ENCODE data around the gene EPPIN. TPM values are rescaled to one million over a fixed set of nuclear protein-coding genes. Genes with fewer than 3 reads are reported as not detected.

The EPPIN gene
- total and polyA plus RNA-seq, 2 of the 8 experiments (the other 6 are each of a cell fraction or from before 2014, with no cell fraction given) = 0.06 TPM; not detected in 1

GRCh38 chr20:45593498-45593897 is 46.3 kb upstream of the EPPIN start:
- CTCF ChIA-PET (ENCODE audit: partially characterized antibody) = interaction anchor here (0.6 to 4.8 kb wide), 10 partner anchors 22 to 181 kb away, joined by 3 to 48 read pairs (median 3); no protein-coding TSS in a partner anchor

More at GRCh38 chr20:45593498-45593897, 46.3 kb upstream of the EPPIN start:
- H4K20me1 ChIP-seq (replicated peaks in 1 of 2; ENCODE audit: control insufficient read depth in 1 of 2, insufficient read depth in 2 of 2, low read length in 2 of 2) = no peaks in the 10 kb centered on the region
- H3K79me2 ChIP-seq (ENCODE audit: control insufficient read depth in 1 of 2, insufficient read depth in 2 of 2, low read length in 2 of 2) = no peaks in the 10 kb centered on the region
- no peak for FAIRE-seq
- WGBS, 2 experiments (ENCODE audit: extremely low coverage in 1 of 2, insufficient coverage in 1 of 2, insufficient read length in 1 of 2, insufficient replicate concordance in 2 of 2, low coverage in 1 of 2, low lambda C conversion rate in 2 of 2, missing lambda C conversion rate in 1 of 2) = 57% methylated on average over 1 of the region's 1 CpG; no CpG with 5 or more reads in 1 of the 2 experiments
- H3K9me3 ChIP-seq (ENCODE audit: insufficient read depth in 2 of 2, low read depth in 1 of 2, low read length in 1 of 2) = no peaks in the 10 kb centered on the region
- H3K14ac ChIP-seq (ENCODE audit: insufficient read length) = no peak overlapping the region
- H2BK20ac ChIP-seq (ENCODE audit: low read length) = no peak overlapping the region
- no peak for TF ChIP-seq MAX (IDR thresholded peaks at IDR 0.05)
- no peak for TF ChIP-seq NRF1 (IDR thresholded peaks at IDR 0.05; ENCODE audit: low read depth, low read length)
- TF ChIP-seq E2F6 (IDR thresholded peaks at IDR 0.05) = no peak
- TF ChIP-seq MAFK (IDR thresholded peaks at IDR 0.05; ENCODE audit: low read depth, low read length) = no peak
- TF ChIP-seq CREB1 (IDR thresholded peaks at IDR 0.05) = no peak
- no peak for TF ChIP-seq CTBP2 (IDR thresholded peaks at IDR 0.05; ENCODE audit: borderline replicate concordance, insufficient read depth, insufficient read length, low read length)
- TF ChIP-seq KDM1A (IDR thresholded peaks at IDR 0.05; ENCODE audit: borderline replicate concordance, low read length) = no peak
- no peak for TF ChIP-seq SIX5 (IDR thresholded peaks at IDR 0.05; ENCODE audit: low read depth, low read length)
- no peak for TF ChIP-seq SP1 (IDR thresholded peaks at IDR 0.05; ENCODE audit: low read depth, low read length)
- no peak for TF ChIP-seq SIN3A (conservative IDR thresholded peaks at IDR 0.05 in 1 of 2, IDR thresholded peaks at IDR 0.05 in 1 of 2; ENCODE audit: low read depth in 1 of 2, low read length in 2 of 2)
- no peak overlapping the region for H3K4me3 ChIP-seq (ENCODE audit: extremely low read depth in 1 of 4, insufficient read depth in 2 of 4, low read depth in 3 of 4, low read length in 4 of 4)
- H3K79me1 ChIP-seq (ENCODE audit: low read depth, low read length) = no peaks in the 10 kb centered on the region
- no peak overlapping the region for H4K5ac ChIP-seq (ENCODE audit: insufficient read length, low read depth, low read length)
- H2BK120ac ChIP-seq (replicated peaks; ENCODE audit: low read depth, low read length) = no peak overlapping the region
- no peak overlapping the region for H2BK12ac ChIP-seq (ENCODE audit: low read depth, low read length)
- no peaks in the 10 kb centered on the region for H3K23me2 ChIP-seq (ENCODE audit: low read depth, low read length)
- no peaks in the 10 kb centered on the region for H3K4me1 ChIP-seq (replicated peaks in 1 of 4; ENCODE audit: control insufficient read depth in 3 of 4, insufficient read depth in 4 of 4, low read length in 3 of 4)
- H3K18ac ChIP-seq (ENCODE audit: extremely low read depth, low read length) = no peak overlapping the region
- H4K91ac ChIP-seq (replicated peaks; ENCODE audit: insufficient read length, low read length) = no peak overlapping the region
- no peak overlapping the region for H3K23ac ChIP-seq (ENCODE audit: insufficient read length)
- no peak overlapping the region for H2AK5ac ChIP-seq (ENCODE audit: low read depth, low read length)
- H3K9ac ChIP-seq (replicated peaks in 1 of 4; ENCODE audit: extremely low read depth in 1 of 4, low read depth in 3 of 4, low read length in 3 of 4) = no peak overlapping the region
- H3K36me3 ChIP-seq (ENCODE audit: control insufficient read depth in 2 of 4, insufficient read depth in 4 of 4, low read length in 3 of 4) = no peaks in the 10 kb centered on the region
- no peak overlapping the region for H3K4me2 ChIP-seq (ENCODE audit: insufficient read depth in 1 of 2, low read depth in 2 of 2, low read length in 2 of 2)
- no peak overlapping the region for H2AFZ ChIP-seq (ENCODE audit: low read length)
- no peak overlapping the region for H2BK5ac ChIP-seq (ENCODE audit: low read depth, low read length)
- no peak overlapping the region for H4K8ac ChIP-seq (ENCODE audit: extremely low read depth, insufficient read depth, low read length)
- H3K27me3 ChIP-seq (replicated peaks in 1 of 4; ENCODE audit: control insufficient read depth in 3 of 4, extremely low read depth in 1 of 4, insufficient read depth in 3 of 4, low read length in 3 of 4) = no peaks in the 10 kb centered on the region; a peak in 1 of 7 replicates
- H3K4ac ChIP-seq (replicated peaks; ENCODE audit: insufficient read length, low read depth, low read length) = no peak overlapping the region
- no peak overlapping the region for H3K56ac ChIP-seq (replicated peaks; ENCODE audit: insufficient read length, low read depth, low read length)
- H2BK15ac ChIP-seq (ENCODE audit: low read length) = no peak overlapping the region
- POLR2A ChIA-PET (ENCODE audit: partially characterized antibody) = no interaction called here
- no peak for DNase-seq (ENCODE audit: low read depth in 1 of 2, low spot score in 2 of 2)
- H3K27ac ChIP-seq (ENCODE audit: low read depth, low read length) = no peak overlapping the region
